GM21786 (cell line): Measurements from ENCODE around the gene OR9A2.
A peak's percentile ranks its signal among the peaks of the same experiment; 100 is the strongest.

Source experiments
- ATAC-seq: cut with Tn5 transposase; IDR thresholded peaks from one replicate; pipeline ENCODE4 v1.9.1; 2021; ENCODE audit not compliant: unreplicated experiment

Gene OR9A2

GRCh38 chr7:143023047-143023446, 3.9 kb downstream of the OR9A2 start:
- ATAC-seq: no peak

- ATAC-seq: no peak
Observed at GRCh38 chr7:143018931-143019330, 8.0 kb downstream of the OR9A2 start.

GRCh38 chr7:143016996-143017395, 9.9 kb downstream of the OR9A2 start:
- ATAC-seq: no peak

- no peak for ATAC-seq
Observed at GRCh38 chr7:143015926-143016490, 10.9 kb downstream of the OR9A2 start.

- peak; percentile 73 for ATAC-seq
Observed at GRCh38 chr7:143015084-143015483, 11.8 kb downstream of the OR9A2 start.

- no peak for ATAC-seq
Observed at GRCh38 chr7:143013893-143014292, 13.0 kb downstream of the OR9A2 start.

GRCh38 chr7:143013473-143013872, 13.5 kb downstream of the OR9A2 start:
- no peak for ATAC-seq

GRCh38 chr7:143012409-143012808, 14.5 kb downstream of the OR9A2 start:
- no peak for ATAC-seq

- ATAC-seq: no peak
Observed at GRCh38 chr7:143012001-143012400, 14.9 kb downstream of the OR9A2 start.

- ATAC-seq: peak; percentile 82
Observed at GRCh38 chr7:143008007-143008901, 18.7 kb downstream of the OR9A2 start.

GRCh38 chr7:143005632-143006260, 21.2 kb downstream of the OR9A2 start:
- no peak for ATAC-seq

GRCh38 chr7:143003393-143004051, 23.4 kb downstream of the OR9A2 start:
- ATAC-seq: peak; percentile 67

GRCh38 chr7:143002898-143003297, 24.0 kb downstream of the OR9A2 start:
- no peak for ATAC-seq

GRCh38 chr7:143002106-143002505, 24.8 kb downstream of the OR9A2 start:
- no peak for ATAC-seq

- no peak for ATAC-seq
Observed at GRCh38 chr7:143000648-143001047, 26.3 kb downstream of the OR9A2 start.

GRCh38 chr7:142999793-143000192, 27.1 kb downstream of the OR9A2 start:
- ATAC-seq: no peak

- no peak for ATAC-seq
Observed at GRCh38 chr7:142998966-142999365, 28.0 kb downstream of the OR9A2 start.

- ATAC-seq: no peak
Observed at GRCh38 chr7:142997456-142997989, 29.4 kb downstream of the OR9A2 start.

GRCh38 chr7:142992427-142992826, 34.5 kb downstream of the OR9A2 start:
- ATAC-seq: no peak

GRCh38 chr7:142984297-142984696, 42.6 kb downstream of the OR9A2 start:
- ATAC-seq: no peak

GRCh38 chr7:142983825-142984224, 43.1 kb downstream of the OR9A2 start:
- no peak for ATAC-seq
